SIG-M5 treated with dmso at 0.1 percent for 504 hours (cell line): Measurements from ENCODE around the gene PNLIPRP1.

Source experiments
- DNase-seq: peaks from one replicate; lab custom pipeline; 2025; ENCODE audit not compliant: unreplicated experiment; lab: John Stamatoyannopoulos, UW

PNLIPRP1 gene

DNA sequence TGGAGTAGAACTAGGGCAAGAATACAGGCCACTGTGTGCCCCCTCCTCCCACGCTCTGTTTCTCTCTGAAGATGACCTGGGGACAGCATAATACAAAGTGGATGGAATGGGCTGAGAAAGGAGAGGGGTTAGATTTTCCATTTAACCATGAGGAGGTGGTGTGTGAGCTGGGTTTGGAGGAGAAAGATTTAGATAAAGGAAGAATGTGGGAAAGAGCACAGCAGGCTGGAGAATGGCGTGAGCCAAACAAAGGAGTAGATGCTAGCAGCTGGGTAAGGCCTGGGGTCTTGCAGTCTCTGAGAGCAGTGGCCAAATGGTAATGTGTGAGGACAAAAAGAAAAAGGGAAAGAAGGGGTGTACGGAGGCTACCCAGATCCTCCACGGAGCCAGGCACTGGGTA is 38.6 kb downstream of the PNLIPRP1 start:
- DNase-seq, result no peak

DNA sequence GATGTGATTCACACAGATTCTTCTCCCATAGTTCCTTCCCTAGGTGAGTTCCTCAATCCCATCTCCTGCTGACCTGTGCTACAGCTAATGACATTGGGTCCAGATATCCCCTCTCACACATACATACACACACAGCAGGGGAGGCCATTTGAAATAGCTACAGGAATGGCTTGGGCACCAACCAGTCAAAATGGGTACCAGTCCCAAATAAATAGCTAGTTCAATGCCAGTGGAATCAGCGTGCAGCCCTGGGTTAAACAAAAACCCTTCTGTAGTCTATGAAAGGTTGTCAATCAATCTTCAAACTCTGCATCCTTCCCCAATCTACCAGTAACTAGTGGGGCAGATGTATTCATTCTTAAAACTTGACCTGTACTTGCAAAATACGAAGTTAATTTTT is 39.3 kb downstream of the PNLIPRP1 start:
- DNase-seq, result no peak

GRCh38 chr10:116631871-116632295 is 41.1 kb downstream of the PNLIPRP1 start:
- no peak for DNase-seq

DNA sequence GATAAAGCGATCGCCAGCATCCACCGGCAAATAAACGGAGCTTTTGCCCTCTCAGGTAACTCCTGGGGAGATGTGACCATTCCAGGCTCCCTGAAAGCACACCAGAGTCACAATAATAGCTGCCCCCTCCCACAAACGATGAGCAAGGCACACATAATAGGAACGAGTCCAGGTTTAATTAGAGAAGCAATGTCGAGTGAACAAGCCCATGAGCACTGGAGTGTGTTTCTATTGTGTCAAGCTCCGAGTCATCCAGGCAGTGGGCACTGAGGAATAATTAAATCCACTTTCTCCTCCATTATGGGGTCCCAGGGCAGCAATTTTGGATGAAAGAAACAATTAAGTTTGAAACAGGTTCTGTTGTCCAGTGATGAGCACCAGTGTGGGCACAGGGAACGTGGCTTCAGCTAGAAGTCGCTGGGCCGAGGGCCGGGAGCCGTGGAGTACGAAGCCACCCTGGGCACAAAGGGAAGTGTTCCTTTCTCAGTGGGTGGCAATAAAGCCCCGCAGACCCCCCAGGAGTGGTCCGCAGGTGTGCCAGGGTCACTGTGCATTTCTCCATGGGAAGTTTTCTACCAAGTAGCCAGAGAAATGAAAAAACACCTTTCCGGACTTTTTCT is 41.9 kb downstream of the PNLIPRP1 start:
- DNase-seq, result no peak

GRCh38 chr10:116633216-116633600 is 42.4 kb downstream of the PNLIPRP1 start:
- no peak for DNase-seq

- DNase-seq, result no peak
Observed at GRCh38 chr10:116634126-116634975, 43.6 kb downstream of the PNLIPRP1 start.

- no peak for DNase-seq
Observed at GRCh38 chr10:116636385-116636784, 45.6 kb downstream of the PNLIPRP1 start.

DNA sequence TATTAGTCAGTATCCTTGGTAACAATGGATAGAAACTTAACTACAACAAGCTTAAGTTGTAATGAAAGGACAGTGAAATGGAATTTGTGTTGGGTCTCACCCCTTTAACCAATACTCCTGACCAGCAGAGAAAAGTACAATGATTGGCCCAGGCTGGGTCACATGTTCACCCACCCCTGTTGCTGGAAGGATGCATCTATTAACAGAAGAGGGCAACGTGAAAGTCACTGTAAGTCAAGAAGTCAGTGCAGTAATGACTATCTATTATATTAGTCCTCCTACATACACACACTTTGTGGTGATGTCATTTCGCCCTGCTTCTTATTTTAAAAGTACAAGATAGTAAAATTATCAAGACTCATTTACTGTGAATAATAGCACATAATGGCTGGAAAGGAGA is 46.2 kb downstream of the PNLIPRP1 start:
- no peak for DNase-seq

DNA sequence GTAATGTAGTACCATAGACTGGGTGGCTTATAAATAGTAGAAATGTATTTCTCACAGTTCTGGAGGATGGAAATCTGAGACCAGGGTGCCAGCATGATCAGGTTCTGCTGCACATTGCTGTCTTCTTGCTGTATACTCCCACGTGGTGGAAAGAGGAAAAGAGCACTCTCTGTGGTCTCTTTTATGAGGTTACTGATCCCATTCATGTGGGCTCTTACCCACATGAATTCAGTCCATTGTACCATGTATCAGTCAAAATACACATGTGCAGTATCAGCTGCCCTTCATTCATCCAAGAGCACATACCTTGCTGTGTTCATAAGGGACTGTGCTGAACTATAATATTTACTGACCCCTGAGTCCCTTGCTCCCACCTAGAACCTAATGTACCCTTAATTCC is 47.1 kb downstream of the PNLIPRP1 start:
- no peak for DNase-seq

GRCh38 chr10:116646502-116646901 is 55.7 kb downstream of the PNLIPRP1 start:
- no peak for DNase-seq

GRCh38 chr10:116648903-116649302 is 58.1 kb downstream of the PNLIPRP1 start:
- DNase-seq, result no peak

- no peak for DNase-seq
Observed at GRCh38 chr10:116653885-116654284, 63.1 kb downstream of the PNLIPRP1 start.

GRCh38 chr10:116654816-116655215 is 64.1 kb downstream of the PNLIPRP1 start:
- no peak for DNase-seq

DNA sequence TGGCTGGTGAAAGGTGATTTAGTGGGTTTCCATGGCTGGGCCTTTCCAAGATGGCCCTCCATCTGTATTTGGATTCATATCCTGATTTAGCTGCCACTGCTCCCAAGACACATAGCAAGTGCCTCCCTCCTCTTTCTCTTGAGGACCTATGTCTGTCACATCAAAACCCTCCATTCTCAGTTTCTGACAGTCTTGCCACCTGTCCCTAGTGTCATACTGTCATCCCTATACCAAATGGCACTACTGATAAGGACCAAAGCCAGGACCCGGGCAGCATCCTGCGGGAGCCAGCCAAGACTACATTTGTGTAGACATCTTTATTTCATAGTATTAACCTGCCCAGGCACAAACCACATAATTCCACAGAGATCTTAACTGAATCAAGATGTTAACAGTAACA is 64.8 kb downstream of the PNLIPRP1 start:
- DNase-seq, result no peak

- DNase-seq, result no peak
Observed at GRCh38 chr10:116656044-116656443, 65.3 kb downstream of the PNLIPRP1 start.

- no peak for DNase-seq
Observed at GRCh38 chr10:116657863-116658551, 67.2 kb downstream of the PNLIPRP1 start.
